GM19351 (cell line): ENCODE results near the gene PRAMEF20.
"Not testable (repeated sequence)": the region's sequence is repeated elsewhere in the genome, so short reads cannot be mapped to it uniquely, and the experiment has no call there.

Source experiments
- ATAC-seq: cut with Tn5 transposase; IDR thresholded peaks from one replicate; pipeline ENCODE4 v1.9.1; 2021; ENCODE audit warnings: mild to moderate bottlenecking, moderate library complexity; ENCODE audit not compliant: unreplicated experiment

PRAMEF20 gene

DNA sequence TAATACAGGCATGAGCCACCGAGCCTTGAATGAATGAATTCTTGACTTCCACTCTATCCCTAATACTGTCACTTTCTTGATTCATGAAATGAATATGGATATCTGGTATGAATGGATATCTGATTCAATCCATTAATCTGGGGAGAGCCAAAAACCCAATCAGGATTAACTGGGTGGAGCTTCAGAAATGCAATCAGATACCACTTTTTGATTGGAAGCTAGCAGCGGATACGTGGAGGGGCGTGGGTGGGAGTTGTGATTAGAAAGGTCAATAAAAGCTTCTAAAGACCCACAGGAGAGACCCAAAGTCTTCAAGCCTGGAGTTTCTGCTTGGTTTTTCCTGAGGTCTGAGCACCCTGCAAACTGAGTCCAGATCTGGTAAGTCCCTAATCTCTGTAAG lies at the start of gene PRAMEF20:
Gene PRAMEF20 (plus strand): TSS at position 301 of the 400 bp plus-strand sequence. CDS start 5,905 bp downstream, outside the sequence.
- ATAC-seq = not testable (repeated sequence)

DNA sequence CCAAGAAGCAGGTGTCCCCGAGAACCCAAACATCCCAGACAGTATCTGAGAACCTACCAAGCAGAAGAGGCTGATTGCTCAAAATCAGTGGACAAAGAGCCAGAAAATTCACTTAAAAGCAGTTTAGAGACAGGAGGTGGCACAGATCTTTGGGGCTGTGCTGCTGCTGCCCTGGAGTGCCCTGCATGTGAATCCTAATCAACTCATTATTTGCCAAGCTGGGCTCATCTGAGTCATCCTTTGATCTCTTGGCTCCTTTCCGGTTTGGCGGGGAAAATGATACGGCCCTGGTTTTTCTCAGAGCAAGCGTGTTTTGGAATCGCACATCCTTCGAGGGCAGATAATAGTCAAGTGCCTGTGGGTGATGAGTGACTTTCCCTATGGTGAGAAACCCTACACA lies 47.9 kb upstream of the PRAMEF20 start:
- ATAC-seq = not testable (repeated sequence)

DNA sequence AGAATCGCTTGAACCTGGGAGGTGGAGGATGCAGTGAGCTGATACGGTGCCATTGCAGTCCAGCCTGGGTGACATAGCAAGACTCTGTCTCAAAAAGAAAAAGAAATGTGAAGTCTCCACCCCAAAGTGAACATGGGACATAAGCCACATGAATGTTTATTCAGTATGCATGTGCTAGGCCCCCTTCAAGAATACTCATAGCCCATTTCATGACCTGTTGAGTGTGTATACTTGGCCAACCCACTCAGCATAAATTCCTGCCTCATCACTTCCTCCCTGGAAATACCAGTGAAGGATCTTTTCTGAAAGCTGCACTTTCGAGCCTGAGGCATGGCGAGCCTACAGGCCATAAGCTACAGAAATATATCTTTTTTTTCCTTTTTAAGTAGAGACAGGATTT lies 45.3 kb upstream of the PRAMEF20 start:
- not testable (repeated sequence) for ATAC-seq

DNA sequence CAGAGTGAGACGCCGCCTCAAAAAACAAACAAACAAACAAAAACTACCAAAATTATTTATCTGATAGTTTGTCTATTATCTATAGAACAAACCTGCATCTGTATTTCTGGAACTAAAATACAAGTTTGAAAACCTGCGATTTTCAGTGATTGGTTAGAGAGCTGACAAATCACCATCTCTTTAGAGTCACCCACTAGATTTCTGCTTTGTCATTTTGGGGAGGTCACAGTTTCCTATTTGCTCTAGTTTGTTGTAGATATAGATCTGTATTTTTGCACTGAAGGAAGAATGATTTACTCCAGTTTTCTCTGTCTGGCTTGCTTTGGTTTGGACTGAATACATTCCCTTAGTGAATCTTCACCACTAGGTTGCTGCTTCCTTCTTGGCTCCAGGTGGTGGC lies 43.7 kb upstream of the PRAMEF20 start:
- ATAC-seq = not testable (repeated sequence)

DNA sequence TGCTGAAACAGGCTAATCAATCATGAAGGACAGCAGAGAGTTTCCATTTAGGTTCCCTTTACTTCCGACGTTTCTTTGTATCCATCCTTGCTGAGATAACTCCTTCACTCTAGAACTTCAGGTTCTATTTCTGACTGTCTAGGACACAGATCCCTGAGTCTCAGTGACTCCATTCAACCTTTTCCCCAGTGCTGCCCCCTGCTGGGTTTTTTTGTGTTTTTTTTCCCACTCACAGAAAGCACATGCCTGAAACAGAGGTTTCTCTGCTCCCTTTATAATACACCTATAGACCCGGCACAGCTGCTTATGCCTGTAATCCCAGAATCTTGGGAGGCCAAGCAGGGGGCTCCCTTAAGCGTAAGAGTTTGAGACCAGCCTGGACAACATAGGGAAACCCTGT lies 41.7 kb upstream of the PRAMEF20 start:
- not testable (repeated sequence) for ATAC-seq

DNA sequence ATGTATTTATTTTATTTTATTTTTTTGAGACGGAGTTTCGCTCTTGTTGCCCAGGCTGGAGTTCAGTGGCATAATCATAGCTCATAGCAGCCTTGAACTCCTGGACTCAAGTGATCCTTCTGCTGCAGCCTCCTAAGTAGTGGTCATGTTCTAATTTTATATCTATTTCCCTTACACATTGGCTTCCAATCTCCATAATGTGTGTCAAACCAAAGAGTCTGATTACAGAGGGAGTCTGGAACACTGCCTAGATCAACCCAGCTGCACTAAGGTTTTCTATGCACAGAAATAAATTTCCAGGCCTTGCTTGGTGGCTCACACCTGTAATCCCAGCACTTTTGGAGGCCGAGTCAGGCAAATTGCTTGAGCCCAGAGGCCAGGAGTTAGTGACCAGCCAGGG lies 31.3 kb upstream of the PRAMEF20 start:
- not testable (repeated sequence) for ATAC-seq

DNA sequence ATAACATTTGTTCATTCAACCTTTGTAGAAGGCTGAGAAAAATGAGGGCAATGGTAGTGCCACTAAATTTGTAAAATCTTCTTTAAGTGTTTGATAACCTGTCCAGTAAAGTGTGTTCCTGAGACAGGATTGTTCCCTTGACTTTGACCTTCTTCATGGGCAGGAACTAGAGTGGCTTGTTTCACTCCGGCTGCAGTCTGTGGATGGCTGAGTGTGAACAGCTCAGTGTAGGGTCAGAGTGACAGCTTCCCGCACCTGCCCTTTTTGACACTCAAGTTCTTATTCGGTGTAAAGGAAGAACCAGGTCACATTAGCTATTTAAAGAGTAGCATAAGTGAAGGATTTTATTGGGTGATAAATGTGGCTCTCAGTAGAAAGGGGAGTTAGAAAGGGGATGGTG lies 29.9 kb upstream of the PRAMEF20 start:
- not testable (repeated sequence) for ATAC-seq

DNA sequence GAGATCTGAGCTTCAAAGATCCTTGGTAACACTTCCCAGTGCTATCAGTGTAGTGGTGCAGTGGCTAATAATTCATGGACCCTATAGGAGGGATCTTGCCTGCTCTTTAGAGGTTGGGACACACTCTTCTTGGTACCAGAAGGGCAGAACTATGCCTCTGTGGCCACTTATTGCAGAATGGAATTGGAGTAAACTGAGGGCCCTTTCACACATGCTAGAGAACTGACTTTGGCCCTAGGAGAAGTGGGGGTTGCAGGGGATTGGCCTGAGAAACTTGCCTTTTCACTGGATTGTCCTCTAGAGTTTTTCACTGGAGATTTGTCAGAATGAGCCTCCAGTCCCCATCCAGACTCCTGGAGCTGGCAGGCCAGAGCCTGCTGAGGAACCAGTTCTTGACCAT lies 20.9 kb upstream of the PRAMEF20 start, which contains the start of gene PRAMEF17:
Gene PRAMEF17 (plus strand): TSS at position 301 of the 400 bp plus-strand sequence. CDS start 26 bp downstream, at position 327.
- ATAC-seq = not testable (repeated sequence)

DNA sequence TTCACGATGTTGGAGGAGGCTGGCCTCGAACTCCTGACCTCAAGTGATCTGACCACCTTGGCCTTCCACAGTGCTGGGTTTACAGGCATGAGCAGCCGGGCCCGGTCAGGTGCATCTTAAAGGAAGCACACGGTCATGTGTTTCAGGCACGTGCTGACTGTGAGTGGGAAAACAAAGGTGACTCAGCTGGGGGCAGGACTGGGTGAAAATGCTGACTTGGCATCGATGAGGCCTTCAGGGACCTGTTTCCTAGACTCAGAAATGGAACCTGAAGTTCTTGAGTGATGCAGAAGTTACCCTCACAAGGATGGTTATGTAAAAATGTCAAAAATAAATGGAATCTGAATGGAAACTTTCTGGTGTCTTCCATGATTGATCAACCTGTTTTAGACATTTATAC lies 17.2 kb upstream of the PRAMEF20 start:
- ATAC-seq = not testable (repeated sequence)

DNA sequence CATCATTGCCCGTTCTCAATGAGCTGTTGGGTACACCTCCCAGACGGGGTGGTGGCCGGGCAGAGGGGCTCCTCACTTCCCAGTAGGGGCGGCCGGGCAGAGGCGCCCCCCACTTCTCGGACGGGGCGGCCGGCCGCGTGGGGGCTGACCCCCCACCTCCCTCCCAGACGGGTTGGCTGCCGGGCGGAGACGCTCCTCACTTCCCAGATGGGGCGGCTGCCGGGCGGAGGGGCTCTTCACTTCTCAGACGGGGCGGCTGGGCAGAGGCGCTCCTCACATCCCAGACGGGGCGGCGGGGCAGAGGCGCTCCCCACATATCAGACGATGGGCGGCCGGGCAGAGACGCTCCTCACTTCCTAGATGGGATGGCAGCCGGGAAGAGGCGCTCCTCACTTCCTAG lies 15.5 kb upstream of the PRAMEF20 start:
- not testable (repeated sequence) for ATAC-seq

DNA sequence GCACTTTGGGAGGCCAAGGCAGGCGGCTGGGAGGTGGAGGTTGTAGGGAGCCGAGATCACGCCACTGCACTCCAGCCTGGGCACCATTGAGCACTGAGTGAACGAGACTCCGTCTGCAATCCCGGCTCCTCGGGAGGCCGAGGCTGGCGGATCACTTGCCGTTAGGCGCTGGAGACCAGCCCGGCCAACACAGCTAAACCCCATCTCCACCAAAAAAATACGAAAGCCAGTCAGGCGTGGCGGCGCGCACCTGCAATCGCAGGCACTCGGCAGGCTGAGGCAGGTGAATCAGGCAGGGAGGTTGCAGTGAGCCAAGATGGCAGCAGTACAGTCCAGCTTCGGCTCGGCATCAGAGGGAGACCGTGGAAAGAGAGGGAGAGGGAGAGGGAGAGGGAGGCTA lies 14.9 kb upstream of the PRAMEF20 start:
- ATAC-seq = not testable (repeated sequence)

DNA sequence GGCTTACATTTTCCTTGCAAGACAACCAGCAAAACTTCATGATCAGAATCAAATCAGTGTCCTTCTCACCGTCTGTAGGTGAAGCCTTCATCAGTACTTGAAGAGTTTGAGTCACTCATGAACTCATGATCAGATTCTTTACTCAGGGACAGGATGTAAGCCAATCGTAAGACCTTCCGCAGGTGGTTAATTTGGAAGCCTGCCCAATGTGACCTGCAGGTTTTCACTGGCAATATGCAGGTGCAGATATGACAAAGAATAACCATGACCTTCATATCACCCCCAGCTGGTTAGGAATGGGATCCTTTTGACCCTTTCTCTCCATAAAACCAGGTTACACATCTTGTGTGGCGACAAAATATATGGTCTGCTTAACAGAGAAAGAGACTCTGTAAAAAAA lies 2.4 kb upstream of the PRAMEF20 start:
- ATAC-seq = no peak

DNA sequence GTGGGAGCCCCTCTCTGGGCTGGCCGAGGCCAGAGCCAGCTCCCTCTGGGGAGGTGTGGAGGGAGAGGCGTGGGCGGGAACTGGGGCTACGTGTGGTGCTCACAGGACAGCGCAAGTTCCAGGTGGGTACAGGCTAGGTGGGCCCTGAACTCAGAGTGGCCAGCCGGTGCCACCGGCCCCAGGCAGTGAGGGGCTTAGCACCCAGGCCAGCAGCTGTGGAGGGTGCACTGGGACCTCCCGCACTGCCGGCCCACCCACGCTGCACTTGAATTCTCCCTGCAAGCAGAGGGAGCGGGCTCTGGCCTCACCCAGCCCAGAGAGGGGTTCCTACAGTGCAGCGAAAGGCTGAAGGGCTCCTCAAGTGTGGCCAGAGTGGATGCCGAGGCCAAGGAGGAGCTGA lies 20.2 kb downstream of the PRAMEF20 start:
- ATAC-seq = no peak

DNA sequence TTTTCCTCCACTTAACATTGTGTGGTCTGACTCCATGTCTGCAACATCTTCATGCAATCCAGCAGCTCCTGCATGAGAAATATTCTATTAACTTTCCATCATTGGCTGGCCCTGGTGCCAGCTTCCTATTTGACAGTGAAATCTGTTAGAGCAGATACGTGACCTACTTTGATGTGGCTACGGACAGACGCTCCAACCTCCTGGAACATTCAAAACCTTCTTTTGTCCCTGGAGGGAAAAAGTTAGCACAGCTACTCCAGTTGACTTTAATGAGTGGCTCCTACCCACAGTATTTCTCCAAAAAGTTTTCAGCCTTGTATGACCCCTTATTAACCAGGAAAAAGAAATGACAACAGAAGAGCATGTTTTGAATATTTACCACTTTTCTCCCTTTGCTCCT lies 22.0 kb downstream of the PRAMEF20 start:
- ATAC-seq = no peak

DNA sequence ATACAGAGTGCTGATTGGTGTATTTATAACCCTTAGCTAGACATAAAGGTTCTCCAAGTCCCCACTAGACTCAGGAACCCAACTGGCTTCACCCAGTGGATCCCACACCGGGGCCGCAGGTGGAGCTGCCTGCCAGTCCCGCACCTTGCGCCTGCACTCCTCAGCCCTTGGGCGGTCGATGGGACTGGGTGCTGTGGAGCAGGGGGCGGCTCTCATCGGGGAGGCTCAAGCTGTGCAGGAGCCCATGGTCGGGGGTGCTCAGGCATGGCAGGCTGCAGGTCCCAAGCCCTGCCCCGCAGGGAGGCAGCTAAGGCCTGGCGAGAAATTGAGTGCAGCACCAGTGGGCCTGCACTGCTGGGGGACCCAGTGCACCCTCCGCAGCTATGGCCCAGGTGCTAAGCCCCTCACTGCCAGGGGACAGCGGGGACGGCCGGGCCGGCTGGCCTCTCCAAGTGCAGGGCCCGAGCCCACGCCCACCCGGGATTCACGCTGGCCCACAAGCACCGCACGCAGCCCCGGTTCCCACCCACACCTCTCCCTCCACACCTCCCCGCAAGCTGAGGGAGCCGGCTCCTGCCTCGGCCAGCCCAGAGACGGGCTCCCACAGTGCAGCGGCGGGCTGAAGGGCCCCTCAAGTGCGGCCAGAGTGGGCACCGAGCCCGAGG lies 23.6 kb downstream of the PRAMEF20 start:
- not testable (repeated sequence) for ATAC-seq

DNA sequence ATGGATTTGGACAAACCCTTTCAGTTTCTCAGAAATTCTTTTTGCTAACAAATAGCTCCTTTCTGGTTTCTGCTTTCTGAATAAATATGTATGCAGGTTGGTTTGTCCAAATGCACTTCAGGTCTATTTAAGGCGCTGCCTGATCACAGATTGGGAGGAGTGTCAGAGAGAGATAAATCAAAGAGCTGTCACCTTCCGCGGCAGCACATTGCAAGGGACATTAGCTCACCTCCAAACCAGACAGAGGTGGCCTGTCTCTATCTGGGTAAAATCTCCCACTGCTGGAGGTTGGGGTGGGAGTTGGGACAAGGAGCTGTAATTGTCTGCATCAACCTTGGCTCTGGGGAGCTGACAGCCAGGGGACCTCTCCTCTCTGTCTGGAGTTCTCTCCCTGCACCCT lies 25.2 kb downstream of the PRAMEF20 start:
- ATAC-seq = no peak

DNA sequence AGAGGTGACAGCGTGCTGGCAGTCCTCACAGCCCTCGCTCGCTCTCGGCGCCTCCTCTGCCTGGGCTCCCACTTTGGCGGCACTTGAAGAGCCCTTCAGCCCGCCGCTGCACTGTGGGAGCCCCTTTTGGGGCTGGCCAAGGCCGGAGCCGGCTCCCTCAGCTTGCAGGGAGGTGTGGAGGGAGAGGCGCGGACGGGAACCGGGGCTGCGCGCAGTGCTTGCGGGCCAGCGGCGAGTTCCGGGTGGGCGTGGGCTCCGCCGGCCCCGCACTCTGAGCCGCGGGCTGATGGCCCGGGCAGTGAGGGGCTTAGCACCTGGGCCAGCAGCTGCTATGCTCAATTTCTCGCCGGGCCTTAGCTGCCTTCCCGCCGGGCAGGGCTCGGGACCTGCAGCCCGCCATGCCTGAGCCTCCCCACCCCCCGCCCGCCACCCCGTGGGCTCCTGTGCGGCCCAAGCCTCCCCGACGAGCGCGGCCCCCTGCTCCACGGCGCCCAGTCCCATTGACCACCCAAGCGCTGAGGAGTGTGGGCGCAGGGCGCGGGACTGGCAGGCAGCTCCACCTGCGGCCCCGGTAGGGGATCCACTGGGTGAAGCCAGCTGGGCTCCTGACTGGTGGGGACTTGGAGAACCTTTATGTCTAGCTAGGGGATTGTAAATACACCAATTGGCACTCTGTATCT lies 29.0 kb downstream of the PRAMEF20 start:
- ATAC-seq = not testable (repeated sequence)

DNA sequence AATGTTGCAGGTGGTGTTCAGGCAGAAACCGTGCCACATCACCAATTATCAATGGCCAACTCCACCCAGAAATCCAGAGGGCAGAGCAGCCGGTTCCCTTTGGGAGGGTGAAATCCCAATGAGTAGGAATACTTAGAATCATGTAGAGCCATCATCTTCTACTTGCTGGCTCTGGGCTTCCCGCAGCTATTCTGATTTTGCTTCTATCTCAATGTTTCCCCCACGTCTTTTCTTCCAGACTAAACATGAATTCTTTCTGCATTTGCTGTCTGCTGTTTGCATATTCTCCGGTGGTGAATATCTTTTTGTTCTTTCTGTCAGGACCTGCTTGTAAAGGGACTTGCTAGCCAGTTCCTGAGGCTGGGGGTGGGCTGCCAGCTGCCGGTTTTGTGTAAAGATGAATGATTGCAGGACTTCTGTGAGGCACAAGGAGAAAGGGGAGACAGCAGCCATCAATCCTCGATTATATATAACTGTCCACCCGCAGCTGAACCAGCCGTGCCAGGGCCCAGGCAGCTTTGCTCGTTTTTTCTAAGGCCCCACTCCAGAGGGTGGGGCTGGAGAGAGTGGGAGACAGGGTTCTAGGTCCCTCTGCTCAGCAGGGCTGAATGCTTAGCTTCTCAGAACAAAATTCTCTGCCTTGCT lies 33.2 kb downstream of the PRAMEF20 start:
- no peak for ATAC-seq

DNA sequence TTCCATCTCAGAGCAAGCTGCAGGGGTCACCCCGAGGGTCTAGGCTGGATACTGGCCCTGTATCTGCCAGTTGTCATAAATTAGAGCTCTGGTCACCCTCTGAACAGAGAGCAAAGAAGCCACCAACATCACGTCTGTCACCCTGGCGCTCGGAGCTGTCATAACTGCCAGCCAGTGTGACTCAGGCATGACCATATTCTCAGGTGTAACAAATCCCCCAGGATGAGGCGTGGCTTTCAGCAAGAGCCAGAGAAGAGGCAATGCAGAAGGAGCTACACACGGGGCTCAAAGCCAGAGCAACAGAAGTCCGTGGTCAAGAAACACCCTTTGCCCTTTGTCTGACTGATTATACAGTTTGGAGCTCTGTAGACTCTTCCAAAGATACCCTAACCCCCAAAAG lies 40.0 kb downstream of the PRAMEF20 start:
- ATAC-seq = no peak

DNA sequence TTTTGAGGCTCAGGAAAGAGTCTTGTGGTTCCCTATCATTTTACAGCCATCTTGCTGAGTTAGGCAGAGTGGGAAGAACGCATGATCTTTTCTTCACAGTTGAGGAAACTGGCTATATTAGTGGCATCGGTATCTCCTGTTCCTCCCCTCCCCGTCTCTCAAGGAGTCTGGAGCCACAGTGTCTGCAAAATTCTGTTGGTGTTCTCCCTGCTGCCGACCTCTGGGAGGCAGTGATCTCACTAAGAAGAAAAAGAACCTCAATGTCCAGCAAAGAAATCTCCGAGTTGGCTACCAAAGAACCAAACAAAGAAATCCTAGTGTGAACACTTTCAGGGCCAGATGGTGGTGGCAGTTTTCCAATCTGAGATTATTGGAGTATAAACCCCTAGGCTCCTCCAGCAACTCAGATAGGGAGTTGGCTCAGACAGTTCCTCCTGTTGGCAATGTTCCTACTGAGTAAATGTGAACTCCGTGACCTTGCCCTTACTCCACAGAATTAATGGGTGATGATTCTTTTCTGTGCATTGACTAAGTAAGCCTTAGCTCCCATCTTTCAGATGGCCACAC lies 41.2 kb downstream of the PRAMEF20 start:
- no peak for ATAC-seq

DNA sequence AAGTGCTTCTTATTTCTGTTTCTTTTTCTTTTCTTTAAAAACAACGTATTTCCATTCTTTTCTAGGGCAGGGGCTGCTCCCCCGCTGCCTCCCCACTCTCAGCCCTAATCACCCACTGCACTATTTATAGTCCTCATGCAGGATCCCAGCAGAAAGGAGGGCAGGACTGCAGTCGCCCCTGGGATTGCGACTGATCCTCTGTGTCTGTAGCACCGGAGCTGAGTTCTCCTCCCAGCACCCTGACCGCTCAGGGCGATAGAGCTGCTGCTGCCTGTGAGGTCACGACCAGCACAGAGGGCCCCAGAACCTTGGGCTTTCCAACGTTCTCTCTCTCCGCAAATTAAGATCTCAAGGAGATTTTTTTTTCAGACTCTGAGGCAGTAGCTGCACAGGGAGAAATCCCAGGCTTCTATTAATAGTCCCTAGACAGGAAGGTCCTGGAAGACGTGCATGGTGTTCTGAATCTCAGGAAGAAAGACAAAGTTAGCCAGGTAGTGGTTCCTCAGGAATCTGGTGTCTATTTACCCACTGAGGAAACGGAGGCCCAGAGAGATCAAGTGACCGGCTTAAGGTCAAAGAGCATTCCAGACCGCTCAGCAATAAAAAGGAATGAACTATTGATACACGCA lies 46.8 kb downstream of the PRAMEF20 start:
- no peak for ATAC-seq
